SW 1271 (cell line): ENCODE data around the gene SYNDIG1.
"Not testable (repeated sequence)": the region's sequence is repeated elsewhere in the genome, so short reads cannot be mapped to it uniquely, and the experiment has no call there.

Experiments used
- DNase-seq, 2 experiments: peaks; one replicate each; lab custom pipeline; 2025; lab: John Stamatoyannopoulos, UW

SYNDIG1 gene

GRCh38 chr20:24493181-24493580, 23.8 kb downstream of the SYNDIG1 start:
- DNase-seq: no peak

- no peak for DNase-seq
These were observed 24.4 kb downstream of the SYNDIG1 start for GRCh38 chr20:24493661-24494459.

- no peak for DNase-seq
These were observed 25.1 kb downstream of the SYNDIG1 start for GRCh38 chr20:24494460-24494920.

- no peak for DNase-seq
These were observed 25.8 kb downstream of the SYNDIG1 start for GRCh38 chr20:24495266-24495665.

DNA sequence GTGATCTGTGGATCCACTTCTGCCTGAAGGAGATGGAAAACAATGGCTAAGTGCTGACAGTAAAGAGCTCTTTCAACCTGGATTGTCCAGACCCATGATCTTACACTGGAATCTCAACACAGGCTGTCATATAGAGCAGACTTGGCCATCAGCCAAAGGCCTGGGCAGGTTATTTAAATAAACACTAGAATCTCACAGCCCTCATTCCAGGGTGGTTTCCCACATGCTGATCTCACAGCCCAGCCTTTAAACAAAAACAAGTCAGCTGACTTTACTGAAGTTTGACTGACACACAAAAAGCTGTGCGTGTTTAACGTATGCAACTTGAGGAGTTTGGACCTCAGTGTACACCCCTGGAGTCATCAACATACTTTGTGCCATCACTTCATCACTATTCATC, 28.4 kb downstream of the SYNDIG1 start:
- DNase-seq: no peak

GRCh38 chr20:24498641-24499040, 29.2 kb downstream of the SYNDIG1 start:
- DNase-seq: no peak

DNA sequence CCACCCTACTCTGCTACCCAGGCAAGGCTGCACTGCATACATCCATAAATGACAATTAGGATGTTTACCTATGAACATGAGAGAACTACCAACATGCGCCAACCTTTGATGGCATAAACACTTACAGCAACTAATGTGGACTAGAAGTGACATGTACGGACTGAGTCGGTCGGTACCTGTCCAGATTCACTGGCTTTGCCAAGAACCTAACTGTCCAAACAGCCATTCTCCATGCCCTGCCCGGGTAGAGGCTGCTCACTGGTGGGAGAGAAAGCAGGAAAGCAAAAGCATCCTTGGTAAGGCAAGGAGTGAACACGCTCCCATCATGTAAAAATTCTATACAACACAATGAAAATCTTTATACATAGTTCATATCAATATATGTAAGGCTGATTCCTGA, 30.0 kb downstream of the SYNDIG1 start:
- DNase-seq: no peak

GRCh38 chr20:24501764-24502556, 32.5 kb downstream of the SYNDIG1 start:
- no peak for DNase-seq

- no peak for DNase-seq
These were observed 33.2 kb downstream of the SYNDIG1 start for GRCh38 chr20:24502661-24503060.

- no peak for DNase-seq
These were observed 34.0 kb downstream of the SYNDIG1 start for GRCh38 chr20:24503352-24503931.

DNA sequence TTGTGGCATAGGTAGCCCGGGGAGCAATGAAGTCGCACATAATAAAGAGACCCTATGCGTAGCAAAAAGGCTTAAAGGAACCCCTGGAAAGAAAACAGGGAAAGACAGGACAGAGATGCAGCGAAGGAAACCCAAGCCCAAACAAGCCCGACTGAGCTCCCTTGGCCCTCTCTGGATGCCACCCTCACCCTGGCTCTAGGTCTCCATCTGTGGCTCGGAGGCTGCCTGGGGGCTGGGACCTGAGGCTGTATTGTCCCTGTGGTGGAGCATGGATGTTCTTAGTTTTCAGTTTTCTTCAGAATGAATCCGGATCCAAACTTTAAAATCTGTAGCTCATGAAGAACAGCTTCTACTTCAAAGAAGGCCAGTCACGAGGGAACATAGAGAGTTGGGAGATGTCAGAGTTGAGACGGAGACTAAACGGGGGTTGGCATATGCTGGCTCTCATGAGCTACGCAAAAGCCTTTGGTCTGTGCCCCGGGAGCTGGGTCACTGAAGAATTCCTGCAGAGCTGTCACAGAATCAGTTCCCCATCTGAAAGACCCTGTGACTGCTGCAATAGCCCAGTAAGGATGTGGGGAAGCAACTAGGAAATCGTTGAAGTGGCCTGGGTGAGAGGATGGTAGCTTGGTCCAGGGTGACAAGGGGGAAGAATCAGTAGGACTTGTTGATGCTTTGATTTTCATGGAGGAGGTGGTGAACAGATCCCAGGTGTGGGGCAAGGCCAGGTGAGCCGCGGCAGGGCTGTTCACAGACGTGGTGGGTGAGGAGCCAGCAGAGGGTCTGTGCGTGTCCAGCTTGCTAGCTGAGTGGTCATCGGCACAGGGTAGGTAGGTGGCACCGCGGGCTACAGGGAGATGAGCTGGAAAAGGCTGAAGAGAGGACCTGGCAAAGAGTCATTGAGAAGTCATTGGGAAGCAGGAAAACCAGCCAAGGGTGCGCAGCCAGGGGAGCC, 35.2 kb downstream of the SYNDIG1 start:
- DNase-seq: no peak

DNA sequence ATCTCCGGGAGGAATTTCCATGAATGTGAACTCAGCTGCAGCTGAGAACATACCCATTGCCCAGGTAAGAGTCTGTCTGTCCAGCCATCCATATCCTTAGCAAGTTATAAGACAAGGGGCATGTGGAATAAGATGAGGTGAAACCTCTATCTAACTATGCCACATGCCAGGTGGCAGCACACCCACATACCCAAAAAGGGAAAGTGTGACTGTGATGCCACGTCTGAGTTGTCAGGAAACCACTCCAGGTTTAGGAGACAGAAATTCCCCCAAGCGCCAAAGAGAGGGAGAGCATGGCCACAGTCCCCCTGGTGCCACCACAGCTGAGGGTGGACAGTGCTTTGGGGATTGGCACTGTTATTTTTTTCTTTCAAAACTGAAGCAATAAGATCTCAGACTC, 36.7 kb downstream of the SYNDIG1 start:
- no peak for DNase-seq

DNA sequence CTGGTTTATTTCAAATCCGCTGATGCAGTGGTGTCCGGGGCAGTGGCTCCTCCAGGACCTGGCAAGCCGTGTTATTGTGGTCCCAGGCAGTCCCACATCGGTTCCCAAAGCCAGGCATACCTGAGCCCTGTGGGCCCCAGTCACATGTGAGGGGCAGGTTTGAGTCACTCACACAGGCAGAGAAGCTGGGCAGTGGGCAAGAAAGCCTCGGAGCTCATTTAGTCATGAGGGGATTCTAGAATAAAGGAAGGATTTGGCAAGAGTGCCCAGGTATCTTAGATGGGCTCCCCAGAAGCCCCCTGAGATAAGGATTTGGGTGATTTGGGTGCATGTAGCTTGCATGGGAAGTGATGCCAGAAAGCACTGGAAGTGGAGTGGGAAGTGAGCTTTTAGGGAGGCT, 37.3 kb downstream of the SYNDIG1 start:
- no peak for DNase-seq

GRCh38 chr20:24507182-24507853, 37.9 kb downstream of the SYNDIG1 start:
- DNase-seq: no peak

- DNase-seq: not testable (repeated sequence)
These were observed 43.0 kb downstream of the SYNDIG1 start for GRCh38 chr20:24512441-24512840.

GRCh38 chr20:24518515-24518914, 49.1 kb downstream of the SYNDIG1 start:
- DNase-seq: no peak

DNA sequence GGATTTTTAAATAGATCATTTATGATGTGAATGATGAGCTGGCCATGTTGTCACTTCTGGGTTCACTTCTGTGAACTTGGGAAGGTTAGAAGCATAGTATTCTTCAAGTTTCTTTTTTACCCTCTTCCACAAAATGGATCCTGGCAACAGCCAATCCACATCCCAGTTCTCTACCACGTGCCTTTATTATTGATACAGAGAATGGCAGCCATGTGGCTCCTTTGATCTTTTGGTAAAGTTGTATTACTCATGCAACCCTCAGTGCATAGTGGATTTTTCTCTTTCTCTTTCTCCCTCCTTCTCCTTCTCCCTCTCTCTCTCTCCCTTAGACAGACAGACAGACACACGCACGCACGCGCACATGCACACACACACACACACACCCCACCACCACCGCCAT, 50.0 kb downstream of the SYNDIG1 start:
- no peak for DNase-seq

DNA sequence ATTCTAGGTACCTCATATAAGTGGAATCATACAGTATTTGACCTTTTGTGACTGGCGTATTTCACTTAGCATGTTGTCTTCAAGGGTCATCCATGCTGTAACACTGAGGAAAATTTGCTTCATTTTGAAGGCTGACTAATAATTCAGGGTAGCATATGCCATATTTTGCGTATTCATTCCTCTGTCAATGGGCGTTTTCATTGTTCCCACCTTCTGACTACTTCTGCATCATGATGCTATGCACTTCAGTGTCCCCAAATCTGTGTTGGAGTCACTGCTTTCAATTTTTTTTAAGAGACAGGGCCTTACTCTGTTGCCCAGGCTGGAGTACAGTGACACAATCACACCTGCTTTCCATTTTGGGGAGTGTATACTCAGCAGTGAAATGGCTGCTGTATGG, 51.6 kb downstream of the SYNDIG1 start:
- DNase-seq: no peak

- DNase-seq: no peak
These were observed 53.3 kb downstream of the SYNDIG1 start for GRCh38 chr20:24522452-24523330.

- DNase-seq: no peak
These were observed 54.2 kb downstream of the SYNDIG1 start for GRCh38 chr20:24523661-24524060.
